WTC11 (cell line): Measurements from ENCODE around the gene KLHL28. TPM values are rescaled to one million over a fixed set of nuclear protein-coding genes. Genes with fewer than 3 reads are reported as not detected.
A peak's percentile ranks its signal among the peaks of the same experiment; 100 is the strongest.

ENCODE experiments used
- ATAC-seq: fragments of 200-7000 bp; cut with Tn5 transposase; 2 replicates; pipeline ENCODE4 v1.10.0; 2021; ENCODE audit warnings: mild to moderate bottlenecking, moderate library complexity
- CTCF ChIA-PET: fragments of 300-600 bp; sonication (Branson Sonifier 250); formaldehyde crosslinking; loops from one replicate; lab custom pipeline; 2021; ENCODE audit warnings: antibody characterized with exemption; lab: Charles Lee
- POLR2A ChIA-PET: fragments of 350-600 bp; sonication (Branson Sonifier 250); formaldehyde crosslinking; loops from one replicate; lab custom pipeline; 2021; ENCODE audit warnings: antibody characterized with exemption; lab: Charles Lee
- DNase-seq: peaks from one replicate; pipeline ENCODE4 v3.0.0; 2021; ENCODE audit warnings: low spot score
- H3K27ac Mint-ChIP-seq: 2 replicates; pipeline ENCODE4 v1.8.0; 2021; ENCODE audit warnings: mixed read lengths
- H3K27me3 Mint-ChIP-seq: 2 replicates; pipeline ENCODE4 v1.8.0; 2021; ENCODE audit warnings: low read depth, mild to moderate bottlenecking, moderate library complexity, mixed read lengths
- H3K36me3 Mint-ChIP-seq: 2 replicates; pipeline ENCODE4 v1.8.0; 2021; ENCODE audit warnings: mixed read lengths
- H3K4me1 Mint-ChIP-seq: 2 replicates; pipeline ENCODE4 v1.8.0; 2022; ENCODE audit warnings: mixed read lengths
- H3K4me3 Mint-ChIP-seq: 2 replicates; pipeline ENCODE4 v1.8.0; 2021; ENCODE audit warnings: mild to moderate bottlenecking, moderate library complexity, mixed read lengths
- H3K9me3 Mint-ChIP-seq: 2 replicates; pipeline ENCODE4 v1.8.0; 2021; ENCODE audit warnings: mixed read lengths
- E2F4 ChIP-seq: sonication (generic); formaldehyde crosslinking; IDR thresholded peaks from 2 replicates; pipeline ENCODE4 v1.8.1; 2022; ENCODE audit warnings: low read depth, mild to moderate bottlenecking, moderate library complexity, missing genetic modification reagents, borderline replicate concordance
- FOXP1 ChIP-seq: sonication (generic); formaldehyde crosslinking; IDR thresholded peaks from 2 replicates; pipeline ENCODE4 v1.8.0; 2022; ENCODE audit warnings: missing genetic modification reagents, mild to moderate bottlenecking, moderate library complexity, borderline replicate concordance
- IRF2 ChIP-seq: sonication (generic); formaldehyde crosslinking; IDR thresholded peaks from 2 replicates; pipeline ENCODE4 v1.8.0; 2022; ENCODE audit warnings: low read depth, missing genetic modification reagents, borderline replicate concordance
- KAT7 ChIP-seq: sonication (generic); formaldehyde crosslinking; IDR thresholded peaks from 2 replicates; pipeline ENCODE4 v1.8.1; 2023; ENCODE audit warnings: missing genetic modification reagents, mild to moderate bottlenecking, borderline replicate concordance
- NFATC4 ChIP-seq: fragments of 250-450 bp; sonication (Bioruptor Pico); IDR thresholded peaks from 2 replicates; pipeline ENCODE4 v1.9.0; 2021; ENCODE audit warnings: mild to moderate bottlenecking
- NR1H2 ChIP-seq: sonication (generic); formaldehyde crosslinking; IDR thresholded peaks from 2 replicates; pipeline ENCODE4 v1.9.0; 2021; ENCODE audit warnings: mild to moderate bottlenecking, moderate library complexity, missing genetic modification reagents
- NR3C1 ChIP-seq: sonication (generic); formaldehyde crosslinking; conservative IDR thresholded peaks from 2 replicates; pipeline ENCODE4 v1.8.1; 2023; ENCODE audit warnings: low read depth, mild to moderate bottlenecking, missing genetic modification reagents
- OVOL2 ChIP-seq: fragments of 250-450 bp; sonication (Bioruptor Pico); IDR thresholded peaks from 2 replicates; pipeline ENCODE4 v1.9.0; 2021; ENCODE audit warnings: mild to moderate bottlenecking, borderline replicate concordance
- ZNF121 ChIP-seq: sonication (generic); formaldehyde crosslinking; IDR thresholded peaks from 2 replicates; pipeline ENCODE4 v1.8.0; 2023; ENCODE audit warnings: missing genetic modification reagents
- ZNF317 ChIP-seq: sonication (generic); formaldehyde crosslinking; IDR thresholded peaks from 2 replicates; pipeline ENCODE4 v1.8.1; 2023; ENCODE audit warnings: low read depth, mild to moderate bottlenecking, moderate library complexity, missing genetic modification reagents, borderline replicate concordance
- ZNF416 ChIP-seq: fragments of 250-450 bp; sonication (Bioruptor Pico); IDR thresholded peaks from 2 replicates; pipeline ENCODE4 v1.9.0; 2021; ENCODE audit warnings: mild to moderate bottlenecking, inconsistent platforms
- total RNA-seq: library from RNA; stranded (reverse); gene quantifications from 3 replicates; pipeline ENCODE4 v1.2.3, GENCODE V29; 2021
- TF ChIP-seq, protein P1 (sequence below): fragments of 250-450 bp; sonication (Bioruptor Pico); IDR thresholded peaks from 2 replicates; pipeline ENCODE4 v2.1.2; 2022; ENCODE audit warnings: mild to moderate bottlenecking, moderate library complexity
- TF ChIP-seq, protein P2 (sequence below): sonication (generic); formaldehyde crosslinking; IDR thresholded peaks from 2 replicates; pipeline ENCODE4 v1.8.0; 2022; ENCODE audit warnings: missing genetic modification reagents
- TF ChIP-seq, protein P3 (sequence below): fragments of 250-450 bp; sonication (Bioruptor Pico); conservative IDR thresholded peaks from 2 replicates; pipeline ENCODE4 v1.9.0; 2021; ENCODE audit warnings: mild to moderate bottlenecking
- TF ChIP-seq, protein P4 (sequence below): sonication (generic); formaldehyde crosslinking; IDR thresholded peaks from 2 replicates; pipeline ENCODE4 v1.8.0; 2023; ENCODE audit warnings: missing genetic modification reagents, mild to moderate bottlenecking, borderline replicate concordance

KLHL28 gene
- total RNA-seq, 1 experiment from 2014 or later = 9.8 TPM

GRCh38 chr14:44954750-44955149 lies 7.0 kb downstream of the KLHL28 start (continued):
- no peak for TF ChIP-seq ZNF416
- TF ChIP-seq KAT7 (CRISPR knock-in tag) = no peak
- TF ChIP-seq OVOL2 = no peak
- TF ChIP-seq, protein P1, sequence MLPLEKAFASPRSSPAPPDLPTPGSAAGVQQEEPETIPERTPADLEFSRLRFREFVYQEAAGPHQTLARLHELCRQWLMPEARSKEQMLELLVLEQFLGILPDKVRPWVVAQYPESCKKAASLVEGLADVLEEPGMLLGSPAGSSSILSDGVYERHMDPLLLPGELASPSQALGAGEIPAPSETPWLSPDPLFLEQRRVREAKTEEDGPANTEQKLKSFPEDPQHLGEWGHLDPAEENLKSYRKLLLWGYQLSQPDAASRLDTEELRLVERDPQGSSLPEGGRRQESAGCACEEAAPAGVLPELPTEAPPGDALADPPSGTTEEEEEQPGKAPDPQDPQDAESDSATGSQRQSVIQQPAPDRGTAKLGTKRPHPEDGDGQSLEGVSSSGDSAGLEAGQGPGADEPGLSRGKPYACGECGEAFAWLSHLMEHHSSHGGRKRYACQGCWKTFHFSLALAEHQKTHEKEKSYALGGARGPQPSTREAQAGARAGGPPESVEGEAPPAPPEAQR (CRISPR knock-in tag) = no peak

GRCh38 chr14:44952391-44953110 lies 9.2 kb downstream of the KLHL28 start:
- POLR2A ChIA-PET = no interaction called here
- TF ChIP-seq ZNF121 (CRISPR knock-in tag) (peak; percentile 79; the same call in 1 of the 2 replicates), NR1H2 (CRISPR knock-in tag) (no peak), FOXP1 (CRISPR knock-in tag) (no peak), E2F4 (CRISPR knock-in tag) (no peak)
- TF ChIP-seq, protein P2, sequence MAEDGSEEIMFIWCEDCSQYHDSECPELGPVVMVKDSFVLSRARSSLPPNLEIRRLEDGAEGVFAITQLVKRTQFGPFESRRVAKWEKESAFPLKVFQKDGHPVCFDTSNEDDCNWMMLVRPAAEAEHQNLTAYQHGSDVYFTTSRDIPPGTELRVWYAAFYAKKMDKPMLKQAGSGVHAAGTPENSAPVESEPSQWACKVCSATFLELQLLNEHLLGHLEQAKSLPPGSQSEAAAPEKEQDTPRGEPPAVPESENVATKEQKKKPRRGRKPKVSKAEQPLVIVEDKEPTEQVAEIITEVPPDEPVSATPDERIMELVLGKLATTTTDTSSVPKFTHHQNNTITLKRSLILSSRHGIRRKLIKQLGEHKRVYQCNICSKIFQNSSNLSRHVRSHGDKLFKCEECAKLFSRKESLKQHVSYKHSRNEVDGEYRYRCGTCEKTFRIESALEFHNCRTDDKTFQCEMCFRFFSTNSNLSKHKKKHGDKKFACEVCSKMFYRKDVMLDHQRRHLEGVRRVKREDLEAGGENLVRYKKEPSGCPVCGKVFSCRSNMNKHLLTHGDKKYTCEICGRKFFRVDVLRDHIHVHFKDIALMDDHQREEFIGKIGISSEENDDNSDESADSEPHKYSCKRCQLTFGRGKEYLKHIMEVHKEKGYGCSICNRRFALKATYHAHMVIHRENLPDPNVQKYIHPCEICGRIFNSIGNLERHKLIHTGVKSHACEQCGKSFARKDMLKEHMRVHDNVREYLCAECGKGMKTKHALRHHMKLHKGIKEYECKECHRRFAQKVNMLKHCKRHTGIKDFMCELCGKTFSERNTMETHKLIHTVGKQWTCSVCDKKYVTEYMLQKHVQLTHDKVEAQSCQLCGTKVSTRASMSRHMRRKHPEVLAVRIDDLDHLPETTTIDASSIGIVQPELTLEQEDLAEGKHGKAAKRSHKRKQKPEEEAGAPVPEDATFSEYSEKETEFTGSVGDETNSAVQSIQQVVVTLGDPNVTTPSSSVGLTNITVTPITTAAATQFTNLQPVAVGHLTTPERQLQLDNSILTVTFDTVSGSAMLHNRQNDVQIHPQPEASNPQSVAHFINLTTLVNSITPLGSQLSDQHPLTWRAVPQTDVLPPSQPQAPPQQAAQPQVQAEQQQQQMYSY (CRISPR knock-in tag) = no peak
- TF ChIP-seq, protein P3, sequence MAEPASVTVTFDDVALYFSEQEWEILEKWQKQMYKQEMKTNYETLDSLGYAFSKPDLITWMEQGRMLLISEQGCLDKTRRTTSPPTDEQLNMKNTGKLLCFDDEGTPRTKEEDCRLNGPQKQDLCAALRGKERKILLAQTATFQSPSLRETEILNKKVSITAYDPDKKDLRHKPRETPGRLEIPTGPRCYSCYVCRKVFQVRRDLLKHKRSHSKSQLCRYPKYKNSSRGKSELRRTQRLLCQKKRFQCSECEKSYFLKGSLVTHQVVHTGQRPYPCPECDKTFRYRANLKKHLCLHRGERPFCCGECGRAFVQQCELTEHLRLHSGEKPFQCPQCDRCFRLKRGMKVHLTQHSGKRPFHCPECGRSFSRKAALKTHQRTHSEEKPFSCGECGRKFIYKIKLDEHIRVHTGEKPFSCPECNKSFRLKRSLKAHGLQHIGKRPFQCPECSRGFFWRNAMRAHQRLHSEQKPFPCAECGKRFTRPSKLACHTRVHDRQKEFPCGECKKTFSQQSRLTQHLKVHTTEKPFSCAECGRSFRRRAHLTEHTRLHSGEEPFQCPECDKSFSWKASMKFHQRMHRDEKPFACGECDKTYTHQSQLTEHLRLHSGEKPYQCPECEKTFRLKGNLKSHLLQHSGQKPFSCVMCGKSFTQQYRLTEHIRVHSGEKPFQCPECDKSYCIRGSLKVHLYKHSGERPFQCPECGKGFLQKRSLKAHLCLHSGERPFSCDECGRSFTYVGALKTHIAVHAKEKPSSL (CRISPR knock-in tag) = no peak
- Mint-ChIP-seq H3K27me3 (no peaks in the 10 kb centered on the region), H3K27ac (no peak overlapping the region), H3K36me3 (peaks cover 9% of the 10 kb centered on the region; the same call in 1 of the 2 replicates), H3K4me1 (no peaks in the 10 kb centered on the region), H3K4me3 (no peak overlapping the region), H3K9me3 (peaks cover 5% of the 10 kb centered on the region)
- no peak for ATAC-seq
- no peak for DNase-seq
- CTCF ChIA-PET = no interaction called here

DNA sequence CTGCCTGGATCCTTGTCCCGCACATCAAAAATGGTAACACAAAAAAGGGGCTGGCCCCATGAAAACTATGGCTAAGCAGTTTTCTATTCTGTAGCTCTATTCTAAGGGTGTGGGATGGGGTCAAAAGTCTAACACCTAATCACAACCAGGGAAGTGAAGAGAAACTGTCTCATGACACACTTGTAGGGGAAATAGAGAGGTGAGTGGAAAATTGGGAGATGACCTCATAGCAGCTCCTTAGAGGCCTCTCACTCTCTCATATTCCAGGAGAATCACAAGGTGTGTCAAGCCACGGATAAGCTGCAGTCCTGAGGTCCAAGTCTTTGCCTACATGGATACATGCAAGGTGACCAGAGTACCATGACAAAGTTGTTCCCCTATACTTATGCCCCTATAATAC lies 10.7 kb downstream of the KLHL28 start:
- ATAC-seq (no peak), DNase-seq (no peak)
- Mint-ChIP-seq H3K27ac (no peak overlapping the region), H3K27me3 (no peaks in the 10 kb centered on the region), H3K9me3 (peaks cover 15% of the 10 kb centered on the region), H3K4me3 (no peak overlapping the region), H3K4me1 (no peaks in the 10 kb centered on the region), H3K36me3 (peaks cover 19% of the 10 kb centered on the region)
- TF ChIP-seq NR3C1 (CRISPR knock-in tag) (no peak), IRF2 (no peak), NFATC4 (no peak), ZNF317 (CRISPR knock-in tag) (no peak)
- TF ChIP-seq, protein P4, sequence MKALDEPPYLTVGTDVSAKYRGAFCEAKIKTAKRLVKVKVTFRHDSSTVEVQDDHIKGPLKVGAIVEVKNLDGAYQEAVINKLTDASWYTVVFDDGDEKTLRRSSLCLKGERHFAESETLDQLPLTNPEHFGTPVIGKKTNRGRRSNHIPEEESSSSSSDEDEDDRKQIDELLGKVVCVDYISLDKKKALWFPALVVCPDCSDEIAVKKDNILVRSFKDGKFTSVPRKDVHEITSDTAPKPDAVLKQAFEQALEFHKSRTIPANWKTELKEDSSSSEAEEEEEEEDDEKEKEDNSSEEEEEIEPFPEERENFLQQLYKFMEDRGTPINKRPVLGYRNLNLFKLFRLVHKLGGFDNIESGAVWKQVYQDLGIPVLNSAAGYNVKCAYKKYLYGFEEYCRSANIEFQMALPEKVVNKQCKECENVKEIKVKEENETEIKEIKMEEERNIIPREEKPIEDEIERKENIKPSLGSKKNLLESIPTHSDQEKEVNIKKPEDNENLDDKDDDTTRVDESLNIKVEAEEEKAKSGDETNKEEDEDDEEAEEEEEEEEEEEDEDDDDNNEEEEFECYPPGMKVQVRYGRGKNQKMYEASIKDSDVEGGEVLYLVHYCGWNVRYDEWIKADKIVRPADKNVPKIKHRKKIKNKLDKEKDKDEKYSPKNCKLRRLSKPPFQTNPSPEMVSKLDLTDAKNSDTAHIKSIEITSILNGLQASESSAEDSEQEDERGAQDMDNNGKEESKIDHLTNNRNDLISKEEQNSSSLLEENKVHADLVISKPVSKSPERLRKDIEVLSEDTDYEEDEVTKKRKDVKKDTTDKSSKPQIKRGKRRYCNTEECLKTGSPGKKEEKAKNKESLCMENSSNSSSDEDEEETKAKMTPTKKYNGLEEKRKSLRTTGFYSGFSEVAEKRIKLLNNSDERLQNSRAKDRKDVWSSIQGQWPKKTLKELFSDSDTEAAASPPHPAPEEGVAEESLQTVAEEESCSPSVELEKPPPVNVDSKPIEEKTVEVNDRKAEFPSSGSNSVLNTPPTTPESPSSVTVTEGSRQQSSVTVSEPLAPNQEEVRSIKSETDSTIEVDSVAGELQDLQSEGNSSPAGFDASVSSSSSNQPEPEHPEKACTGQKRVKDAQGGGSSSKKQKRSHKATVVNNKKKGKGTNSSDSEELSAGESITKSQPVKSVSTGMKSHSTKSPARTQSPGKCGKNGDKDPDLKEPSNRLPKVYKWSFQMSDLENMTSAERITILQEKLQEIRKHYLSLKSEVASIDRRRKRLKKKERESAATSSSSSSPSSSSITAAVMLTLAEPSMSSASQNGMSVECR = no peak
- ChIA-PET CTCF (no interaction called here), POLR2A (no interaction called here)
